GM21381 (cell line): ENCODE data around the gene SLC25A33.
A peak's percentile ranks its signal among the peaks of the same experiment; 100 is the strongest.
"Not testable (repeated sequence)": the region's sequence is repeated elsewhere in the genome, so short reads cannot be mapped to it uniquely, and the experiment has no call there.

Experiments used
- ATAC-seq: cut with Tn5 transposase; IDR thresholded peaks from one replicate; pipeline ENCODE4 v1.9.1; 2021; ENCODE audit warnings: mild to moderate bottlenecking, moderate library complexity; ENCODE audit not compliant: unreplicated experiment

Gene SLC25A33

GRCh38 chr1:9618909-9619679 is 79.8 kb downstream of the SLC25A33 start:
- no peak for ATAC-seq

GRCh38 chr1:9621032-9621431 is 81.8 kb downstream of the SLC25A33 start:
- ATAC-seq: no peak

- no peak for ATAC-seq
These were observed 84.8 kb downstream of the SLC25A33 start for GRCh38 chr1:9624081-9624480.

GRCh38 chr1:9625030-9625429 is 85.8 kb downstream of the SLC25A33 start:
- not testable (repeated sequence) for ATAC-seq

- peak; percentile 42 for ATAC-seq
These were observed 86.9 kb downstream of the SLC25A33 start for GRCh38 chr1:9626201-9626608.

- ATAC-seq: peak; percentile 14
These were observed 89.5 kb downstream of the SLC25A33 start for GRCh38 chr1:9628541-9629444.

- peak; percentile 28 for ATAC-seq
These were observed 90.4 kb downstream of the SLC25A33 start for GRCh38 chr1:9629445-9630201.

GRCh38 chr1:9630331-9631111 is 91.3 kb downstream of the SLC25A33 start:
- no peak for ATAC-seq

- ATAC-seq: no peak
These were observed 92.3 kb downstream of the SLC25A33 start for GRCh38 chr1:9631613-9632012.

GRCh38 chr1:9633493-9633892 is 94.2 kb downstream of the SLC25A33 start:
- no peak for ATAC-seq

GRCh38 chr1:9634582-9634981 is 95.3 kb downstream of the SLC25A33 start:
- no peak for ATAC-seq
